GM12878 (cell line): Measurements from ENCODE around the gene ARHGEF10L. TPM values are rescaled to one million over a fixed set of nuclear protein-coding genes. Genes with fewer than 3 reads are reported as not detected.

Source experiments
- ATAC-seq: fragments of 200-7000 bp; cut with Tn5 transposase; 3 replicates; pipeline ENCODE4 v1.9.1; 2020; ENCODE audit warnings: mild to moderate bottlenecking, moderate library complexity
- BruUV-seq: library from RNA; stranded (reverse); fragments of 400-500 nt; replicated peaks from 2 replicates; lab custom pipeline; 2021; lab: Mats Ljungman, UMichigan
- CTCF ChIA-PET: fragments of 300-600 bp; sonication (Branson Sonifier 250); formaldehyde crosslinking; extraction: SDS; loops from one replicate; lab custom pipeline; 2021; ENCODE audit warnings: inconsistent platforms; lab: Yijun Ruan, JAX
- POLR2A ChIA-PET: fragments of 350-600 bp; formaldehyde crosslinking; extraction: SDS; loops from one replicate; lab custom pipeline; 2021; ENCODE audit warnings: inconsistent platforms; lab: Charles Lee
- RAD21 ChIA-PET: fragments of 300-600 bp; sonication (Branson Sonifier 250); formaldehyde crosslinking; loops from one replicate; lab custom pipeline; 2023; ENCODE audit warnings: antibody characterized with exemption; ENCODE audit not compliant: unreplicated experiment; lab: Charles Lee
- SMC1A ChIA-PET: fragments of 300-600 bp; sonication (Branson Sonifier 250); formaldehyde crosslinking; loops from one replicate; lab custom pipeline; 2023; ENCODE audit not compliant: unreplicated experiment, uncharacterized antibody; lab: Charles Lee
- DNase-seq: peaks from one replicate; pipeline ENCODE4 v3.0.0-alpha.2; 2011; ENCODE audit warnings: low read depth, low spot score
- FAIRE-seq: peaks from 3 replicates; lab custom pipeline; 2011; peaks lifted over from hg19 to GRCh38; lab: Jason Lieb, UNC
- H2AFZ ChIP-seq: 2 replicates; pipeline ENCODE4 v1.6.0; 2011; ENCODE audit warnings: low read depth, low read length, control low read depth; ENCODE audit not compliant: control insufficient read depth
- H3K27ac ChIP-seq: 2 replicates; pipeline ENCODE4 v1.5.1; 2011; ENCODE audit warnings: control low read depth; ENCODE audit not compliant: control insufficient read depth, insufficient read depth
- H3K27me3 ChIP-seq, 2 experiments: replicated peaks in 1 of 2; 2 replicates each; pipeline versions ENCODE4 v1.6.0 to v1.6.1; 2011; ENCODE audit warnings: low read length in 1 of 2; ENCODE audit not compliant: control insufficient read depth in 2 of 2, insufficient read depth in 2 of 2
- H3K36me3 ChIP-seq, 2 experiments: 2 replicates each; pipeline ENCODE4 v1.5.1; 2011; ENCODE audit warnings: low read length in 1 of 2; ENCODE audit not compliant: control insufficient read depth in 2 of 2, insufficient read depth in 2 of 2
- H3K4me1 ChIP-seq: 2 replicates; pipeline ENCODE4 v1.6.1; 2011; ENCODE audit warnings: mild to moderate bottlenecking, low read length, moderate library complexity, mixed read lengths; ENCODE audit not compliant: control insufficient read depth, insufficient read depth
- H3K4me2 ChIP-seq: 2 replicates; pipeline ENCODE4 v1.6.0; 2011; ENCODE audit warnings: control low read depth; ENCODE audit not compliant: control insufficient read depth, insufficient read depth
- H3K4me3 ChIP-seq: fragments of 200-600 bp; sonication (generic); 2 replicates; pipeline ENCODE4 v1.5.1; 2016
- H3K79me2 ChIP-seq: 2 replicates; pipeline ENCODE4 v1.6.0; 2011; ENCODE audit warnings: low read length; ENCODE audit not compliant: control insufficient read depth, insufficient read depth
- H3K9ac ChIP-seq: 2 replicates; pipeline ENCODE4 v1.8.0; 2011; ENCODE audit warnings: low read length, control low read depth, mixed read lengths; ENCODE audit not compliant: control insufficient read depth, insufficient read depth
- H3K9me3 ChIP-seq: replicated peaks from 3 replicates; pipeline ENCODE4 v1.5.1; 2011; ENCODE audit warnings: mild to moderate bottlenecking, low read length; ENCODE audit not compliant: control insufficient read depth, insufficient read depth
- H4K20me1 ChIP-seq: 2 replicates; pipeline ENCODE4 v1.6.0; 2011; ENCODE audit not compliant: control insufficient read depth, insufficient read depth
- CHD1 ChIP-seq: IDR thresholded peaks from 2 replicates; pipeline ENCODE4 v1.6.1; 2012; ENCODE audit warnings: low read depth, low read length, improper control_type of control experiment
- CREM ChIP-seq: IDR thresholded peaks from 2 replicates; pipeline ENCODE4 v1.6.1; 2014; ENCODE audit warnings: antibody characterized with exemption, low read depth
- MTA2 ChIP-seq: fragments of 450-650 bp; IDR thresholded peaks from 2 replicates; pipeline ENCODE4 v1.6.1; 2016; ENCODE audit warnings: low read depth, mild to moderate bottlenecking, moderate library complexity
- NR2C1 ChIP-seq: fragments of 450-650 bp; IDR thresholded peaks from 2 replicates; pipeline ENCODE4 v1.6.1; 2017; ENCODE audit warnings: antibody characterized with exemption, mild to moderate bottlenecking, moderate library complexity
- WGBS: methylation state at CpG from one replicate; pipeline ENCODE4 v1.1.6; 2016; ENCODE audit warnings: low lambda C conversion rate; ENCODE audit not compliant: insufficient replicate concordance, insufficient coverage; ENCODE audit errors: missing lambda C conversion rate; 5-methylcytosine and 5-hydroxymethylcytosine counted together
- in situ Hi-C: fragments of 300-500 bp; cut with MboI; formaldehyde crosslinking; loops from 9 replicates; pipeline ENCODE4 v1.14.3; 2018; ENCODE audit warnings: mixed read lengths
- intact Hi-C: fragments of 100-400 bp; cut with micrococcal nuclease; formaldehyde crosslinking; loops from one replicate; pipeline ENCODE4 v1.14.2; 2022; ENCODE audit not compliant: unreplicated experiment
- polyA plus RNA-seq, 11 experiments: library from polyadenylated mRNA; depleted of rRNA in 4 of 11; unstranded in 6 of 11; stranded (reverse) in 5 of 11; fragments of >200 nt; fragmentation: Nextera tagmentation in 4 of 11; fragmentation: Illumina TruSeq in 1 of 11; extraction: Ambion mirVana in 4 of 11; extraction: Trizol in 1 of 11; gene quantifications; 1 replicate in 1 of 11; 2 replicates in 10 of 11; pipeline versions ENCODE4 v1.2.1 to v1.2.3, GENCODE V29; 2011 to 2016; ENCODE audit warnings: inconsistent platforms in 2 of 11, missing spikeins in 2 of 11, low read depth in 1 of 11
- total RNA-seq, 4 experiments: library from RNA; depleted of rRNA in 3 of 4; stranded (reverse); fragments of >200 nt in 3 of 4; fragmentation: Illumina TruSeq in 1 of 4; extraction: Trizol in 1 of 4; gene quantifications; 2 replicates each; pipeline versions ENCODE4 v1.2.1 to v1.2.3, GENCODE V29; 2013 to 2021
- TF ChIP-seq, protein P1 (sequence below), 3 experiments: IDR thresholded peaks in 2 of 3; conservative IDR thresholded peaks in 1 of 3; 2 replicates each; pipeline ENCODE4 v1.5.1; 2011; ENCODE audit warnings: low read depth in 3 of 3, low read length in 3 of 3, mild to moderate bottlenecking in 3 of 3, control low read depth in 2 of 3, moderate library complexity in 2 of 3, inconsistent platforms in 1 of 3, mixed read lengths in 1 of 3; ENCODE audit not compliant: control insufficient read depth in 2 of 3, insufficient read depth in 1 of 3; ENCODE audit errors: extremely low read depth in 1 of 3
- TF ChIP-seq, protein P2 (sequence below): IDR thresholded peaks from 2 replicates; pipeline ENCODE4 v1.6.1; 2012; ENCODE audit warnings: mild to moderate bottlenecking, low read depth, low read length

The ARHGEF10L gene
- total and polyA plus RNA-seq, 10 of the 15 experiments (the other 5 are each of a cell fraction or from before 2014, with no cell fraction given) = 0.05 to 0.94 (median 0.28) TPM; not detected in 2

DNA sequence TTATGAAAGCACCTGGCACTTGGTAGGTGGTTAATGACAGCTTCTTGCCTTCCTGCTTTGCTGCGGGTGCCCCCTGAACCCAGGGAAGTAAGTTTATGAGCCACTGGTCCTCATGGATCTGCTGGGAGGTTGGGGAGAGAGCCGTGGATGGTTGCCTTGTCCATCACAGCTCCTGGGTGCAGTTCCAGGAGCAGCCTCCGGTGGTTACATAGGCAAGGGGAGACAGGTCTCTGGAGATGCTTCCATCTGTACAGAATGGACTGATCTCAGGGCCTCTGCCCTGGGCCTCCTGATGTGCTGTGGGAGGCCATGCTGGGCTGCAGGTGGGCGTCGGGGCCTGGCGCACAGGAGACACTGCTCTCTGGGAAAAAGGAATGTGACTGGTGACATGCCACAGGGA, 31.6 kb upstream of the ARHGEF10L start:
- Histone ChIP-seq H3K27me3 (no peaks in the 10 kb centered on the region), H3K4me2 (no peak overlapping the region), H4K20me1 (no peaks in the 10 kb centered on the region), H3K27ac (no peak overlapping the region), H3K79me2 (no peaks in the 10 kb centered on the region), H3K4me1 (no peaks in the 10 kb centered on the region), H3K36me3 (no peaks in the 10 kb centered on the region), H3K9me3 (no peaks in the 10 kb centered on the region), H3K4me3 (no peak overlapping the region), H2AFZ (no peak overlapping the region), H3K9ac (no peak overlapping the region)
- no TSS peak for BruUV-seq
- ChIA-PET RAD21 (interaction anchor here (1.8 kb wide), 1 partner anchor 99 kb away, joined by 7 read pairs; no protein-coding TSS in a partner anchor), POLR2A (no interaction called here), CTCF (interaction anchor here (1.3 to 2.9 kb wide), 2 partner anchors 13 to 99 kb away, joined by 4 to 15 read pairs; no protein-coding TSS in a partner anchor), SMC1A (interaction anchor here (1.4 to 1.8 kb wide), 2 partner anchors 44 to 99 kb away, joined by 3 to 4 read pairs; no protein-coding TSS in a partner anchor)
- ATAC-seq (no peak), FAIRE-seq (no peak), DNase-seq (no peak)
- intact Hi-C loops (no loop called here), in situ Hi-C loops (loop anchor here (10.0 kb wide), 1 partner anchor 97 kb away; no protein-coding TSS in a partner anchor)
- TF ChIP-seq CREM (no peak), CHD1 (no peak), MTA2 (no peak), NR2C1 (no peak)
- TF ChIP-seq, protein P1, sequence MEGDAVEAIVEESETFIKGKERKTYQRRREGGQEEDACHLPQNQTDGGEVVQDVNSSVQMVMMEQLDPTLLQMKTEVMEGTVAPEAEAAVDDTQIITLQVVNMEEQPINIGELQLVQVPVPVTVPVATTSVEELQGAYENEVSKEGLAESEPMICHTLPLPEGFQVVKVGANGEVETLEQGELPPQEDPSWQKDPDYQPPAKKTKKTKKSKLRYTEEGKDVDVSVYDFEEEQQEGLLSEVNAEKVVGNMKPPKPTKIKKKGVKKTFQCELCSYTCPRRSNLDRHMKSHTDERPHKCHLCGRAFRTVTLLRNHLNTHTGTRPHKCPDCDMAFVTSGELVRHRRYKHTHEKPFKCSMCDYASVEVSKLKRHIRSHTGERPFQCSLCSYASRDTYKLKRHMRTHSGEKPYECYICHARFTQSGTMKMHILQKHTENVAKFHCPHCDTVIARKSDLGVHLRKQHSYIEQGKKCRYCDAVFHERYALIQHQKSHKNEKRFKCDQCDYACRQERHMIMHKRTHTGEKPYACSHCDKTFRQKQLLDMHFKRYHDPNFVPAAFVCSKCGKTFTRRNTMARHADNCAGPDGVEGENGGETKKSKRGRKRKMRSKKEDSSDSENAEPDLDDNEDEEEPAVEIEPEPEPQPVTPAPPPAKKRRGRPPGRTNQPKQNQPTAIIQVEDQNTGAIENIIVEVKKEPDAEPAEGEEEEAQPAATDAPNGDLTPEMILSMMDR (IDR thresholded peaks at IDR 0.05 in 2 of 3, conservative IDR thresholded peaks at IDR 0.05 in 1 of 3; ENCODE audit: control insufficient read depth in 2 of 3, extremely low read depth in 1 of 3, insufficient read depth in 1 of 3, low read depth in 3 of 3, low read length in 3 of 3) = 0 out of 6 replicates have a peak, but pooled peaks of 2 of the 3 experiments have one; percentile 15 to 16
- TF ChIP-seq, protein P2, sequence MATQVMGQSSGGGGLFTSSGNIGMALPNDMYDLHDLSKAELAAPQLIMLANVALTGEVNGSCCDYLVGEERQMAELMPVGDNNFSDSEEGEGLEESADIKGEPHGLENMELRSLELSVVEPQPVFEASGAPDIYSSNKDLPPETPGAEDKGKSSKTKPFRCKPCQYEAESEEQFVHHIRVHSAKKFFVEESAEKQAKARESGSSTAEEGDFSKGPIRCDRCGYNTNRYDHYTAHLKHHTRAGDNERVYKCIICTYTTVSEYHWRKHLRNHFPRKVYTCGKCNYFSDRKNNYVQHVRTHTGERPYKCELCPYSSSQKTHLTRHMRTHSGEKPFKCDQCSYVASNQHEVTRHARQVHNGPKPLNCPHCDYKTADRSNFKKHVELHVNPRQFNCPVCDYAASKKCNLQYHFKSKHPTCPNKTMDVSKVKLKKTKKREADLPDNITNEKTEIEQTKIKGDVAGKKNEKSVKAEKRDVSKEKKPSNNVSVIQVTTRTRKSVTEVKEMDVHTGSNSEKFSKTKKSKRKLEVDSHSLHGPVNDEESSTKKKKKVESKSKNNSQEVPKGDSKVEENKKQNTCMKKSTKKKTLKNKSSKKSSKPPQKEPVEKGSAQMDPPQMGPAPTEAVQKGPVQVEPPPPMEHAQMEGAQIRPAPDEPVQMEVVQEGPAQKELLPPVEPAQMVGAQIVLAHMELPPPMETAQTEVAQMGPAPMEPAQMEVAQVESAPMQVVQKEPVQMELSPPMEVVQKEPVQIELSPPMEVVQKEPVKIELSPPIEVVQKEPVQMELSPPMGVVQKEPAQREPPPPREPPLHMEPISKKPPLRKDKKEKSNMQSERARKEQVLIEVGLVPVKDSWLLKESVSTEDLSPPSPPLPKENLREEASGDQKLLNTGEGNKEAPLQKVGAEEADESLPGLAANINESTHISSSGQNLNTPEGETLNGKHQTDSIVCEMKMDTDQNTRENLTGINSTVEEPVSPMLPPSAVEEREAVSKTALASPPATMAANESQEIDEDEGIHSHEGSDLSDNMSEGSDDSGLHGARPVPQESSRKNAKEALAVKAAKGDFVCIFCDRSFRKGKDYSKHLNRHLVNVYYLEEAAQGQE = no peak
- WGBS = 39% methylated on average over 5 of the region's 6 CpGs
